Activated CD4-positive, CD25-positive, alpha-beta regulatory T cell treated with anti-CD3 and anti-CD28 coated beads, Interleukin-2, amount 50 U/mL, for 72 hours (primary cell): ENCODE measurements around the gene DAAM2.

Experiments
- DNase-seq: peaks from one replicate; pipeline ENCODE4 v3.0.0; 2021

The DAAM2 gene

GRCh38 chr6:39934131-39934757 lies 142.1 kb downstream of the DAAM2 start, which contains the start of gene MOCS1:
TSS of gene MOCS1 (minus strand) at chr6:39934462. CDS start at chr6:39934417, 45 bp downstream.
- DNase-seq: peak; percentile 43

DNA sequence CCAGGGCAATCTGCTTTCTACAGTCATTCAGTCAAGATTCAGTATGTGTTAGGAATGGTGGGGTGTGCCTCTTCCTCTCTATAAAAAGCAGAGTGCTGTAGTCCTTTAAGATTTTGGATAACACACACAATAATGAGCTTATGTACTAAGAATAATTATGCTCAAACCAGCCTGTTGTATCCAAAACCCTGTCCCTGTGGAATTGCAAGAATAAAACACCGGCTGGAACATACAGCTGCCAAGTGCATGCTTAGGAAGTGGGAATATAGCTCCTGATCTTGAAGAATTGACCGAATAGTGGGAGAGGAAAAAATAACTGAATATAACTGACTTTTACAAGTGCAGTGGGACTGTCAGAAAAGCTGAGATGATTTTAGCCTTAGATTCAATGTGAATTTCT lies 143.1 kb downstream of the DAAM2 start:
- DNase-seq: no peak

DNA sequence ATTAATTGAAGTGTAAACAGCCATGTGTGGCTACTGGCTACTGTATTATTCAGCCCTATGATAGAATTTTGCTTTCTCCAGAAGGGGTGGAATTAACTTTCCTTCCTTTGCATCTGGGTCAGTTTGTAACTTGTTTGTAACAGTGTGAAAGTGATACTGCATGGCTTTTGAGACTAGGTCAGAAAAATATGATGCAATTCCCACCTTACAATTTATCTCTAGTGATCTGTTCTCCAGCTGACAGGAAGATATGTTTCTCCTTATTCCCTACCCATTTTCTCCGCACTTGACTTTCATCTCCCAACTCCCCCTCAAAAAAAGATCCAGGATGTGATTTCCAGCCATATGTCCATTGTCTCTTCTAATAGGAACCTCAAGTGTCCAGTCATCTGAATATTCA lies 144.7 kb downstream of the DAAM2 start:
- DNase-seq: no peak

GRCh38 chr6:39937686-39938333 lies 145.6 kb downstream of the DAAM2 start:
- DNase-seq: no peak

- DNase-seq: no peak
Measured at GRCh38 chr6:39938773-39939654, 146.8 kb downstream of the DAAM2 start.

DNA sequence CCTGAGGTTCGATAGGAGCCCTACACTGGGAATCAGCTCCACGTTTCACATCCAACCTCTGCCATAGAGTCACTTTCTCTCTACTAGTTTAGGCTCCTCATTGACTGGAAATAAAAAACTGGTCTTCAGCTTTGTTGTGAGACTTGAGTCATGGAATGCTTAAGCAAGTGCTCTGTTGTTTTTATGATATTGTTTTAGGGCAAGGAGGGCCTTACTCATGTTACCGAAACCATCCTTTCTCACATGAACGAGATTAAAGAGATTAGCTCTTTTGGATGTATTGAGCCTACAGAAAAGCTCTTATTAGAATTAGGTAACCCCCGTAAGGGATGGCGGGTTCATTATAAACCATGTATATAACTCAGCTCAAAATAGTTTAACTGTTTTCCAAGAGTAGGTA lies 149.0 kb downstream of the DAAM2 start:
- DNase-seq: no peak

DNA sequence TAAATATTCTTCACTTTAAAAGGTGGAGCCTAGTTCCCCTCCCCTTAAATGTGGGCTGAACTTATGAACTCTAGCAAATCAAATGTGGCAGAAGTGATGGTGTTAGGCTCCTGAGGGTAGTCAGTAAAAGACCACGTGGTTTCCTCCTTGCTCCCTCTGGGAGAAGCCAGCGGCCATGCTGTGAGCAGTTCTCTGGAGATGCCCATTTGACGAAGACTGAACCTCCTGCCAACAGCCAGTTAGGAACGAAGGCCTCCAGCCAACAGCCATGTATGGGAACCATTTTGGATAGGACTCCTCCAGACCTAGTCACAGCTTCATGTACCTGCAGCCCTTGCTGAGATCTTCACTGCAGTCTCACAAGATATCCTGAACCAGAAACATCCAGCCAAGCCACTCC lies 149.6 kb downstream of the DAAM2 start:
- no peak for DNase-seq

DNA sequence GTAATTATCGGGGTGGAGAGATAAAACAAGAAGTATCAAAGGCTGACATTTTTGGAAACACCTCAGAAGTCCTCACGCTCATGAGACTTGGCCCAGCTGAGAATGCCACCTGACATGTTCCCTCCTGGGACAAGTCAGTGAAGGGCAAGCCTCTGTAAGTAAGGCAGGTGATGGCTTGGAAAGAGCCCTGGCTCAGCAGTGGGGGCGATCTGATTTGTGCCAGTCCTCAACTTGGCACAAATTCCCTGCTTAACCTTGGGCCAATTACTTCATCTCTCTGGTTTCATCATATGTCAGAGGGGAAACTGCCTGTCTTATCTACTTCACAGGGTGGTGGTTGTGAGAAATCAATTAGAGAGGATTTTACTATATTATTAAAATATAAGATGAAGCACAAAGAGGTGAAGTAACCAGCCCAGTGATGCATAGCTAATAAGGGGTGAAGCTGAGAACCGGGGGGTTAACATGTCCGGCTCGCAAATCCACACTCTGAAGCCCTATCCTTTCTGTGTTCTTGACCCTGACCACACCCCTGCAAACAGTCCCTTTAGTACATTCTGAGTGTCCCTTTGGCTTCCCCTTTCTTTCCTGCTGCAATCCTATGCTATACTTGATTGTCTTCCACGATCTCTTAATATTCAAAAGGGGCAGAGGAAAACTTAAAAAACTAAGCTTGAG lies 150.9 kb downstream of the DAAM2 start:
- no peak for DNase-seq

GRCh38 chr6:39945626-39946025 lies 153.4 kb downstream of the DAAM2 start:
- no peak for DNase-seq

DNA sequence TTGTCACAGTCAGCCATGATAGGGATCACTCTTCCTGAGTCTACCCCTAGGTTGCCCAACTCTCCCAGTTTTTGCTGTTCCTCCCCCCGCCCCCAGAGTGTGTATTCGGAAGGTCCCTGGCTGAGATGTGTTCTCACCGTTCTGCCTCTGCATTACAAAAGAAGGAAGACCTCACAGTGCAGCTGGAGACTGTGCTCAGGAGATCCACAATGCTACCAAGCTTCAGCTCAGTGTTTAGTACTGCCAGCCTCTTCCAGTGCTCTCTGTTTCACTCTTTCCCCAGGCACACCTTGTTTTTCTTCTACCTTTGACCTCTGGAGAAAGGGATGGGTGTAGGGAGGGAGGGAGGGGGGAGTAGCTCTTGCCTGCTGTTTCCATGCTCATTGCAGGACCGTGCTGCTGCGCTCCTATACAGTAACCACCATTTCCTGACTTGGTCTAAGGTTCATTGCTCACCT lies 155.5 kb downstream of the DAAM2 start:
- no peak for DNase-seq

DNA sequence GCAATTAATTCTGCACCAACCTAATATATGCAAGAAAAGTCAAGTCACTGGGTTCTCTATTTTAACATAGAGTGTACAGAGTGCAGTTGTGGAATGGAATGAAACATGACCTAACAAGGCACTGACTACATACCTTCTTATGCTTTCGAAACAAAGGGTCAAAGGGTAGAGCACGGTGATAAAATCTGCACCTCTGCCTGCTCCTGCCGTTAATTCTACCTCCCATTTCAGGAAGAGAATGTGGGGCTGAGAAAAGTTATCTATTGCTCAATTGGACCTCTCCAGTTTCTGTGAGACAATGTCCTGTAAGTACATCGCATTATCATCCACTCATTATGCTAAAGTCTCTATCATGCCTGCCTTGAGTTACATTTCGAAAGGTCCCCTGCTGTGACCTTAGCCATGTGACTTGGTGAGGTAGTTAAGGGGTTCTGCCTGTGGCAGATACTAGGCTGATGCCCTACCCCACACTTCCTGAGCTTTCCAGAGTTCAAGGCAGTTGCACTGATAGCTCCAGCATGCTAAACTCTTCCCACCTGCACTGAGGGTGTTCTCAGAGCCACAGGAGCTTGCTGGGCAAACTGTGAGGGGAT lies 156.1 kb downstream of the DAAM2 start:
- no peak for DNase-seq

- DNase-seq: no peak
Measured at GRCh38 chr6:39950125-39950720, 158.0 kb downstream of the DAAM2 start.

- DNase-seq: no peak
Measured at GRCh38 chr6:39951191-39951590, 159.0 kb downstream of the DAAM2 start.

- DNase-seq: no peak
Measured at GRCh38 chr6:39951716-39952115, 159.5 kb downstream of the DAAM2 start.

DNA sequence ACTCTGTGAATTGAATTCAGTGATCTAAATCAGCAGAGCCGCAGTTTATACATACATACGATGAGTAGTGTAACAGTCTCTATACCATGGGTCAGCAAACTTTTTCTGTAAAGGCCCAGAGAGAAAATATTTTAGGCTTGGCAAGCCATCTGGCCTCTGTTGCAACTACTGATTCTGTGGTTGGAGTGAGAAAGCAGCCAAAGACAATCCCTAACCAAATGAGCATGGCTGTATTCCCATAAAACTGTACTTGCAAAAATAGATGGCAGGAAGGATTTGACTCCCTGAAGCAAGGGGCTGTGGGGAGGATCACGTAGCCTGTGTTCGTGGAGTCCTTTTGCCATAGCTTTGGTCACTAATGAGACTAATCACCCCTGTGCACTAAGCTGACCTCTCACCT lies 160.0 kb downstream of the DAAM2 start:
- DNase-seq: no peak

DNA sequence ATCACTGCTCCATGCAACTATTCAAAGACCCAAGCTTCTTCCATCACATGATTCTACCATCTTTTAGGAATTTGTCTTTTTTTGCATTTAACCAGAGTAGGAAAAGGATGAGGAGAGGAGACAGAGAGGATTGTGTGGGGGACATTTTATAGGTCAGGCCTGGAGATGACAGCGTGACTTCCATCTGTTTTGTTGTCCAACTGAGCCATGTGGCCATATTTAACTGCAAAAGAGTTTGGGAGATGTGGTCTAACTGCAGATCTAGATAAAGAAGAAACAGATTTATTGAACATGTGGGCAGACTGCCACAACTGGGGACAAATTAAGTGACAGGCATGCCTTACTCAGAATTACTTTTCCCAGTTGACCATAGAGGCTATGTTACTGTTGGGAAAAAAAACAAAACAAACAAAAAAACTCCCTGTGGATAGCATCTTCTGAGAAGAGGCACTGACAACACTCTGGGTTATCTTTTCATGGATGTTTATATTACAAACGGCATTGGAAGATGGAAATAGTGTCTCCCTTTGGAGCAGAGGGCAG lies 161.0 kb downstream of the DAAM2 start:
- DNase-seq: no peak
